GM23338 (cell line): ENCODE measurements around the gene CTNND2. TPM values are rescaled to one million over a fixed set of nuclear protein-coding genes. Genes with fewer than 3 reads are reported as not detected.

Experiments
- ATAC-seq: fragments of 200-7000 bp; cut with Tn5 transposase; 3 replicates; pipeline ENCODE4 v1.9.1; 2020
- DNase-seq: peaks from one replicate; pipeline ENCODE4 v3.0.0-alpha.2; 2015; ENCODE audit warnings: low spot score
- H2AFZ ChIP-seq: fragments of 200-600 bp; sonication (generic); 2 replicates; pipeline ENCODE4 v1.8.0; 2016; ENCODE audit warnings: antibody characterized with exemption, mild to moderate bottlenecking, moderate library complexity
- H3F3A ChIP-seq: fragments of 200-600 bp; sonication (generic); replicated peaks from 2 replicates; pipeline ENCODE4 v1.8.0; 2017; ENCODE audit warnings: antibody characterized with exemption, mixed run types, low read depth
- H3K27ac ChIP-seq: fragments of 200-600 bp; sonication (generic); 2 replicates; pipeline ENCODE4 v1.6.1; 2016; ENCODE audit warnings: low read depth
- H3K27me3 ChIP-seq: fragments of 200-600 bp; sonication (generic); 2 replicates; pipeline ENCODE4 v1.8.0; 2016; ENCODE audit warnings: mild to moderate bottlenecking, mixed run types, moderate library complexity; ENCODE audit not compliant: insufficient read depth
- H3K36me3 ChIP-seq: fragments of 200-600 bp; sonication (generic); 2 replicates; pipeline ENCODE4 v1.8.0; 2016; ENCODE audit warnings: mild to moderate bottlenecking; ENCODE audit not compliant: insufficient read depth
- H3K4me1 ChIP-seq: fragments of 200-600 bp; sonication (generic); 2 replicates; pipeline ENCODE4 v1.8.0; 2016; ENCODE audit warnings: mild to moderate bottlenecking, moderate library complexity; ENCODE audit not compliant: insufficient read depth
- H3K4me2 ChIP-seq: fragments of 200-600 bp; sonication (generic); 2 replicates; pipeline ENCODE4 v1.7.1; 2017; ENCODE audit warnings: mixed run types
- H3K4me3 ChIP-seq: fragments of 200-600 bp; sonication (generic); 2 replicates; pipeline ENCODE4 v1.6.1; 2016; ENCODE audit warnings: mixed run types
- H3K79me2 ChIP-seq: fragments of 200-600 bp; sonication (generic); replicated peaks from 2 replicates; pipeline ENCODE4 v1.8.0; 2017; ENCODE audit warnings: mild to moderate bottlenecking; ENCODE audit not compliant: insufficient read depth
- H3K9me2 ChIP-seq: fragments of 200-600 bp; sonication (generic); 2 replicates; pipeline ENCODE4 v1.8.0; 2017; ENCODE audit not compliant: insufficient read depth
- H4K20me1 ChIP-seq: fragments of 200-600 bp; sonication (generic); replicated peaks from 2 replicates; pipeline ENCODE4 v1.8.0; 2017; ENCODE audit warnings: mild to moderate bottlenecking; ENCODE audit not compliant: insufficient read depth
- H3K27ac Mint-ChIP-seq: 2 replicates; pipeline ENCODE4 v1.8.0; 2020; ENCODE audit warnings: inconsistent platforms, mild to moderate bottlenecking, moderate library complexity, mixed read lengths
- H3K27me3 Mint-ChIP-seq: 3 replicates; pipeline ENCODE4 v1.8.0; 2022; ENCODE audit warnings: low read depth, mild to moderate bottlenecking, moderate library complexity, mixed read lengths, inconsistent platforms; ENCODE audit not compliant: insufficient read depth, poor library complexity
- H3K36me3 Mint-ChIP-seq: 3 replicates; pipeline ENCODE4 v1.8.0; 2021; ENCODE audit warnings: low read depth, mild to moderate bottlenecking, inconsistent platforms, moderate library complexity, mixed read lengths
- H3K4me1 Mint-ChIP-seq: 3 replicates; pipeline ENCODE4 v1.8.0; 2020; ENCODE audit warnings: mild to moderate bottlenecking, inconsistent platforms, mixed read lengths
- H3K4me3 Mint-ChIP-seq: 3 replicates; pipeline ENCODE4 v1.8.0; 2021; ENCODE audit warnings: moderate library complexity, mild to moderate bottlenecking, inconsistent platforms, mixed read lengths
- H3K9me3 Mint-ChIP-seq: 3 replicates; pipeline ENCODE4 v1.8.0; 2020; ENCODE audit warnings: moderate library complexity, mild to moderate bottlenecking, inconsistent platforms, mixed read lengths
- CREB1 ChIP-seq: fragments of 250-450 bp; sonication (Bioruptor Pico); IDR thresholded peaks from 2 replicates; pipeline ENCODE4 v1.5.0; 2020; ENCODE audit warnings: low read depth, mild to moderate bottlenecking, moderate library complexity
- CTCF ChIP-seq, 2 experiments: fragments of 200-600 bp in 1 of 2; sonication (generic) in 1 of 2; conservative IDR thresholded peaks; 2 replicates each; pipeline versions ENCODE4 v1.5.1 to v1.6.1; 2016 to 2017; ENCODE audit warnings: antibody characterized with exemption in 2 of 2, low read depth in 2 of 2, mild to moderate bottlenecking in 2 of 2, moderate library complexity in 1 of 2
- ETS1 ChIP-seq: IDR thresholded peaks from 2 replicates; pipeline ENCODE4 v1.6.1; 2016; ENCODE audit warnings: antibody characterized with exemption
- EZH2 ChIP-seq: fragments of 200-600 bp; sonication (generic); IDR thresholded peaks from one replicate; pipeline ENCODE4 v1.8.0; 2017; ENCODE audit warnings: antibody characterized with exemption, mild to moderate bottlenecking, low read depth; ENCODE audit not compliant: unreplicated experiment
- EZH2phosphoT487 ChIP-seq: fragments of 200-600 bp; sonication (generic); IDR thresholded peaks from one replicate; pipeline ENCODE4 v1.8.1; 2018; ENCODE audit warnings: antibody characterized with exemption; ENCODE audit not compliant: unreplicated experiment
- JUNB ChIP-seq: IDR thresholded peaks from one replicate; pipeline ENCODE4 v1.6.1; 2016; ENCODE audit warnings: antibody characterized with exemption; ENCODE audit not compliant: unreplicated experiment
- NANOG ChIP-seq: IDR thresholded peaks from 2 replicates; pipeline ENCODE4 v1.6.1; 2016; ENCODE audit warnings: antibody characterized with exemption, borderline replicate concordance
- POLR2AphosphoS5 ChIP-seq: IDR thresholded peaks from 2 replicates; pipeline ENCODE4 v1.6.1; 2016; ENCODE audit warnings: antibody characterized with exemption, low read depth
- STAT1 ChIP-seq: IDR thresholded peaks from one replicate; pipeline ENCODE4 v1.6.1; 2016; ENCODE audit warnings: antibody characterized with exemption; ENCODE audit not compliant: unreplicated experiment
- ZNF114 ChIP-seq: fragments of 250-450 bp; sonication (Bioruptor Pico); IDR thresholded peaks from 2 replicates; pipeline ENCODE4 v1.5.0; 2020; ENCODE audit warnings: mild to moderate bottlenecking, moderate library complexity
- ZNF331 ChIP-seq: fragments of 250-450 bp; sonication (Bioruptor Pico); IDR thresholded peaks from 2 replicates; pipeline ENCODE4 v1.5.0; 2020; ENCODE audit warnings: low read depth, mild to moderate bottlenecking, moderate library complexity
- polyA plus RNA-seq: library from polyadenylated mRNA; unstranded; fragments of >200 nt; fragmentation: Nextera tagmentation; extraction: Ambion mirVana; gene quantifications from 2 replicates; pipeline ENCODE4 v1.2.1, GENCODE V29; 2016
- total RNA-seq: library from RNA; depleted of rRNA; stranded (reverse); fragments of >200 nt; shearing (Covaris generic); gene quantifications from 2 replicates; pipeline ENCODE4 v1.2.3, GENCODE V29; 2014
- TF ChIP-seq, protein P1 (sequence below): fragments of 250-450 bp; sonication (Bioruptor Pico); IDR thresholded peaks from 2 replicates; pipeline ENCODE4 v1.5.0; 2020; ENCODE audit warnings: mild to moderate bottlenecking, moderate library complexity
- TF ChIP-seq, protein P2 (sequence below): IDR thresholded peaks from one replicate; pipeline ENCODE4 v1.6.1; 2018; ENCODE audit warnings: antibody characterized with exemption; ENCODE audit not compliant: unreplicated experiment

CTNND2 gene
- total and polyA plus RNA-seq, 2 experiments from 2014 or later = 5.1 to 7.0 TPM

GRCh38 chr5:11214864-11215644 lies 689.2 kb downstream of the CTNND2 start:
- H3K27ac ChIP-seq = no peak overlapping the region
- Mint-ChIP-seq H3K9me3 (peaks cover 10% of the 10 kb centered on the region; the same call in 2 of the 3 replicates), H3K4me1 (peaks cover 9% of the 10 kb centered on the region; the same call in 2 of the 3 replicates), H3K27me3 (no peaks in the 10 kb centered on the region), H3K4me3 (no peak overlapping the region), H3K36me3 (no peaks in the 10 kb centered on the region; the same call in 2 of the 3 replicates), H3K27ac (no peak overlapping the region; the same call in 1 of the 2 replicates)
- no peak overlapping the region for H3K4me2 ChIP-seq
- DNase-seq (no peak), ATAC-seq (no peak)
- H3K36me3 ChIP-seq = no peaks in the 10 kb centered on the region
- no peaks in the 10 kb centered on the region for H3K27me3 ChIP-seq
- H3K4me1 ChIP-seq = no peaks in the 10 kb centered on the region
- TF ChIP-seq POLR2AphosphoS5 (no peak), NANOG (no peak), EZH2 (no peak), ZNF331 (CRISPR knock-in tag) (no peak), CREB1 (CRISPR knock-in tag) (no peak), JUNB (no peak), STAT1 (no peak), EZH2phosphoT487 (no peak), ZNF114 (CRISPR knock-in tag) (no peak), ETS1 (no peak), CTCF (conservative IDR thresholded peaks at IDR 0.05; ENCODE audit: low read depth in 2 of 2) (no peak)
- TF ChIP-seq, protein P1, sequence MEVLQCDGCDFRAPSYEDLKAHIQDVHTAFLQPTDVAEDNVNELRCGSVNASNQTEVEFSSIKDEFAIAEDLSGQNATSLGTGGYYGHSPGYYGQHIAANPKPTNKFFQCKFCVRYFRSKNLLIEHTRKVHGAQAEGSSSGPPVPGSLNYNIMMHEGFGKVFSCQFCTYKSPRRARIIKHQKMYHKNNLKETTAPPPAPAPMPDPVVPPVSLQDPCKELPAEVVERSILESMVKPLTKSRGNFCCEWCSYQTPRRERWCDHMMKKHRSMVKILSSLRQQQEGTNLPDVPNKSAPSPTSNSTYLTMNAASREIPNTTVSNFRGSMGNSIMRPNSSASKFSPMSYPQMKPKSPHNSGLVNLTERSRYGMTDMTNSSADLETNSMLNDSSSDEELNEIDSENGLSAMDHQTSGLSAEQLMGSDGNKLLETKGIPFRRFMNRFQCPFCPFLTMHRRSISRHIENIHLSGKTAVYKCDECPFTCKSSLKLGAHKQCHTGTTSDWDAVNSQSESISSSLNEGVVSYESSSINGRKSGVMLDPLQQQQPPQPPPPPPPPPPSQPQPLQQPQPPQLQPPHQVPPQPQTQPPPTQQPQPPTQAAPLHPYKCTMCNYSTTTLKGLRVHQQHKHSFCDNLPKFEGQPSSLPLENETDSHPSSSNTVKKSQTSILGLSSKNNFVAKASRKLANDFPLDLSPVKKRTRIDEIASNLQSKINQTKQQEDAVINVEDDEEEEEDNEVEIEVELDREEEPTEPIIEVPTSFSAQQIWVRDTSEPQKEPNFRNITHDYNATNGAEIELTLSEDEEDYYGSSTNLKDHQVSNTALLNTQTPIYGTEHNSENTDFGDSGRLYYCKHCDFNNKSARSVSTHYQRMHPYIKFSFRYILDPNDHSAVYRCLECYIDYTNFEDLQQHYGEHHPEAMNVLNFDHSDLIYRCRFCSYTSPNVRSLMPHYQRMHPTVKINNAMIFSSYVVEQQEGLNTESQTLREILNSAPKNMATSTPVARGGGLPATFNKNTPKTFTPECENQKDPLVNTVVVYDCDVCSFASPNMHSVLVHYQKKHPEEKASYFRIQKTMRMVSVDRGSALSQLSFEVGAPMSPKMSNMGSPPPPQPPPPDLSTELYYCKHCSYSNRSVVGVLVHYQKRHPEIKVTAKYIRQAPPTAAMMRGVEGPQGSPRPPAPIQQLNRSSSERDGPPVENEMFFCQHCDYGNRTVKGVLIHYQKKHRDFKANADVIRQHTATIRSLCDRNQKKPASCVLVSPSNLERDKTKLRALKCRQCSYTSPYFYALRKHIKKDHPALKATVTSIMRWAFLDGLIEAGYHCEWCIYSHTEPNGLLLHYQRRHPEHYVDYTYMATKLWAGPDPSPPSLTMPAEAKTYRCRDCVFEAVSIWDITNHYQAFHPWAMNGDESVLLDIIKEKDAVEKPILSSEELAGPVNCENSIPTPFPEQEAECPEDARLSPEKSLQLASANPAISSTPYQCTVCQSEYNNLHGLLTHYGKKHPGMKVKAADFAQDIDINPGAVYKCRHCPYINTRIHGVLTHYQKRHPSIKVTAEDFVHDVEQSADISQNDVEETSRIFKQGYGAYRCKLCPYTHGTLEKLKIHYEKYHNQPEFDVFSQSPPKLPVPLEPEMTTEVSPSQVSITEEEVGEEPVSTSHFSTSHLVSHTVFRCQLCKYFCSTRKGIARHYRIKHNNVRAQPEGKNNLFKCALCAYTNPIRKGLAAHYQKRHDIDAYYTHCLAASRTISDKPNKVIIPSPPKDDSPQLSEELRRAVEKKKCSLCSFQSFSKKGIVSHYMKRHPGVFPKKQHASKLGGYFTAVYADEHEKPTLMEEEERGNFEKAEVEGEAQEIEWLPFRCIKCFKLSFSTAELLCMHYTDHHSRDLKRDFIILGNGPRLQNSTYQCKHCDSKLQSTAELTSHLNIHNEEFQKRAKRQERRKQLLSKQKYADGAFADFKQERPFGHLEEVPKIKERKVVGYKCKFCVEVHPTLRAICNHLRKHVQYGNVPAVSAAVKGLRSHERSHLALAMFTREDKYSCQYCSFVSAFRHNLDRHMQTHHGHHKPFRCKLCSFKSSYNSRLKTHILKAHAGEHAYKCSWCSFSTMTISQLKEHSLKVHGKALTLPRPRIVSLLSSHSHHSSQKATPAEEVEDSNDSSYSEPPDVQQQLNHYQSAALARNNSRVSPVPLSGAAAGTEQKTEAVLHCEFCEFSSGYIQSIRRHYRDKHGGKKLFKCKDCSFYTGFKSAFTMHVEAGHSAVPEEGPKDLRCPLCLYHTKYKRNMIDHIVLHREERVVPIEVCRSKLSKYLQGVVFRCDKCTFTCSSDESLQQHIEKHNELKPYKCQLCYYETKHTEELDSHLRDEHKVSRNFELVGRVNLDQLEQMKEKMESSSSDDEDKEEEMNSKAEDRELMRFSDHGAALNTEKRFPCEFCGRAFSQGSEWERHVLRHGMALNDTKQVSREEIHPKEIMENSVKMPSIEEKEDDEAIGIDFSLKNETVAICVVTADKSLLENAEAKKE (CRISPR knock-in tag) = no peak
- TF ChIP-seq, protein P2, sequence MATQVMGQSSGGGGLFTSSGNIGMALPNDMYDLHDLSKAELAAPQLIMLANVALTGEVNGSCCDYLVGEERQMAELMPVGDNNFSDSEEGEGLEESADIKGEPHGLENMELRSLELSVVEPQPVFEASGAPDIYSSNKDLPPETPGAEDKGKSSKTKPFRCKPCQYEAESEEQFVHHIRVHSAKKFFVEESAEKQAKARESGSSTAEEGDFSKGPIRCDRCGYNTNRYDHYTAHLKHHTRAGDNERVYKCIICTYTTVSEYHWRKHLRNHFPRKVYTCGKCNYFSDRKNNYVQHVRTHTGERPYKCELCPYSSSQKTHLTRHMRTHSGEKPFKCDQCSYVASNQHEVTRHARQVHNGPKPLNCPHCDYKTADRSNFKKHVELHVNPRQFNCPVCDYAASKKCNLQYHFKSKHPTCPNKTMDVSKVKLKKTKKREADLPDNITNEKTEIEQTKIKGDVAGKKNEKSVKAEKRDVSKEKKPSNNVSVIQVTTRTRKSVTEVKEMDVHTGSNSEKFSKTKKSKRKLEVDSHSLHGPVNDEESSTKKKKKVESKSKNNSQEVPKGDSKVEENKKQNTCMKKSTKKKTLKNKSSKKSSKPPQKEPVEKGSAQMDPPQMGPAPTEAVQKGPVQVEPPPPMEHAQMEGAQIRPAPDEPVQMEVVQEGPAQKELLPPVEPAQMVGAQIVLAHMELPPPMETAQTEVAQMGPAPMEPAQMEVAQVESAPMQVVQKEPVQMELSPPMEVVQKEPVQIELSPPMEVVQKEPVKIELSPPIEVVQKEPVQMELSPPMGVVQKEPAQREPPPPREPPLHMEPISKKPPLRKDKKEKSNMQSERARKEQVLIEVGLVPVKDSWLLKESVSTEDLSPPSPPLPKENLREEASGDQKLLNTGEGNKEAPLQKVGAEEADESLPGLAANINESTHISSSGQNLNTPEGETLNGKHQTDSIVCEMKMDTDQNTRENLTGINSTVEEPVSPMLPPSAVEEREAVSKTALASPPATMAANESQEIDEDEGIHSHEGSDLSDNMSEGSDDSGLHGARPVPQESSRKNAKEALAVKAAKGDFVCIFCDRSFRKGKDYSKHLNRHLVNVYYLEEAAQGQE = no peak
- peaks cover 14% of the 10 kb centered on the region for H3K9me2 ChIP-seq
- no peaks in the 10 kb centered on the region for H3K79me2 ChIP-seq
- H4K20me1 ChIP-seq = no peaks in the 10 kb centered on the region
- no peak overlapping the region for H3K4me3 ChIP-seq
- H2AFZ ChIP-seq = no peak overlapping the region
- H3F3A ChIP-seq = no peaks in the 10 kb centered on the region
